Neural crest cell (in vitro differentiated cells): ENCODE measurements around the gene TULP4. TPM values are rescaled to one million over a fixed set of nuclear protein-coding genes. Genes with fewer than 3 reads are reported as not detected.

Experiments
- DNase-seq: peaks from one replicate; pipeline ENCODE4 v3.0.0; 2021; ENCODE audit warnings: low read depth, mixed read lengths, low spot score
- H3K27ac Mint-ChIP-seq: one replicate; pipeline ENCODE4 v1.8.0; 2021; ENCODE audit warnings: mild to moderate bottlenecking, mixed read lengths; ENCODE audit not compliant: unreplicated experiment
- H3K27me3 Mint-ChIP-seq: 2 replicates; pipeline ENCODE4 v1.8.0; 2021; ENCODE audit warnings: low read depth, mild to moderate bottlenecking, mixed read lengths
- H3K36me3 Mint-ChIP-seq: 2 replicates; pipeline ENCODE4 v1.8.0; 2021; ENCODE audit warnings: low read depth, mild to moderate bottlenecking, mixed read lengths
- H3K4me1 Mint-ChIP-seq: 2 replicates; pipeline ENCODE4 v1.8.0; 2021; ENCODE audit warnings: mixed read lengths
- H3K4me3 Mint-ChIP-seq: one replicate; pipeline ENCODE4 v1.8.0; 2021; ENCODE audit warnings: mild to moderate bottlenecking, mixed read lengths
- H3K9me3 Mint-ChIP-seq: 2 replicates; pipeline ENCODE4 v1.8.0; 2021; ENCODE audit warnings: mixed read lengths
- total RNA-seq: library from RNA; stranded (reverse); gene quantifications from 2 replicates; pipeline ENCODE4 v1.2.1, GENCODE V29; 2021
- TF ChIP-seq, protein P1 (sequence below): fragments of 200-600 bp; sonication (generic); conservative IDR thresholded peaks from 2 replicates; pipeline ENCODE4 v1.5.0; 2021; ENCODE audit warnings: antibody characterized with exemption, mild to moderate bottlenecking

TULP4 gene
- total RNA-seq, 1 donor from 2014 or later = 115 TPM

GRCh38 chr6:158418501-158418900 is 106.2 kb downstream of the TULP4 start:
- TF ChIP-seq, protein P1, sequence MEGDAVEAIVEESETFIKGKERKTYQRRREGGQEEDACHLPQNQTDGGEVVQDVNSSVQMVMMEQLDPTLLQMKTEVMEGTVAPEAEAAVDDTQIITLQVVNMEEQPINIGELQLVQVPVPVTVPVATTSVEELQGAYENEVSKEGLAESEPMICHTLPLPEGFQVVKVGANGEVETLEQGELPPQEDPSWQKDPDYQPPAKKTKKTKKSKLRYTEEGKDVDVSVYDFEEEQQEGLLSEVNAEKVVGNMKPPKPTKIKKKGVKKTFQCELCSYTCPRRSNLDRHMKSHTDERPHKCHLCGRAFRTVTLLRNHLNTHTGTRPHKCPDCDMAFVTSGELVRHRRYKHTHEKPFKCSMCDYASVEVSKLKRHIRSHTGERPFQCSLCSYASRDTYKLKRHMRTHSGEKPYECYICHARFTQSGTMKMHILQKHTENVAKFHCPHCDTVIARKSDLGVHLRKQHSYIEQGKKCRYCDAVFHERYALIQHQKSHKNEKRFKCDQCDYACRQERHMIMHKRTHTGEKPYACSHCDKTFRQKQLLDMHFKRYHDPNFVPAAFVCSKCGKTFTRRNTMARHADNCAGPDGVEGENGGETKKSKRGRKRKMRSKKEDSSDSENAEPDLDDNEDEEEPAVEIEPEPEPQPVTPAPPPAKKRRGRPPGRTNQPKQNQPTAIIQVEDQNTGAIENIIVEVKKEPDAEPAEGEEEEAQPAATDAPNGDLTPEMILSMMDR = no peak
- DNase-seq = no peak
- Mint-ChIP-seq H3K27ac (no peak overlapping the region), H3K4me3 (no peak overlapping the region), H3K36me3 (peaks cover 38% of the 10 kb centered on the region), H3K27me3 (no peaks in the 10 kb centered on the region), H3K9me3 (peaks cover 2% of the 10 kb centered on the region), H3K4me1 (peaks cover 10% of the 10 kb centered on the region)

- Mint-ChIP-seq H3K4me1 (peaks cover 10% of the 10 kb centered on the region), H3K9me3 (peaks cover 2% of the 10 kb centered on the region), H3K36me3 (peaks cover 42% of the 10 kb centered on the region), H3K27ac (no peak overlapping the region), H3K27me3 (no peaks in the 10 kb centered on the region), H3K4me3 (no peak overlapping the region)
- no peak for DNase-seq
- TF ChIP-seq, protein P1 = no peak
Measured at GRCh38 chr6:158419339-158419909, 107.2 kb downstream of the TULP4 start.

DNA sequence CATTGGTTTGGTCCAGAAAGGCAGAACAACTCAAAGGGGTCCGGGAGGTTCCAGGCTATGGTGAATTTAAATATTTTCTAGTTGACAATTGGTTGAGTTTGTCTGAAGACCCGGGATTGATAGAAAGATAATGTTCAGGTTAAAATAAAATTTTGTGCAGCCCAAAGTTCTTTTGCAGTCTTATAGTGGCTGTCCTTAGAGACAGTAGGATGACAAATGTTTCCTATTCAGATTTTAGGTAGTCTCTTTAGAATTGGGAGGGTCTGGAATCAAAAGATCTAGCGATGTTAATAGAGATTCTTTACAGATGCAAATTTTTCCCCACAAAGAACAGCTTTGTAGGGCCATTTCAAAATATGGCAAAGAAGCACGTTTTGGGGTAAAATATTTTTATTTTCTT is 109.1 kb downstream of the TULP4 start:
- H3K27me3 Mint-ChIP-seq = no peaks in the 10 kb centered on the region
- H3K4me1 Mint-ChIP-seq = peaks cover 10% of the 10 kb centered on the region
- peaks cover 7% of the 10 kb centered on the region for H3K9me3 Mint-ChIP-seq
- no peak overlapping the region for H3K27ac Mint-ChIP-seq
- H3K4me3 Mint-ChIP-seq = no peak overlapping the region
- DNase-seq = no peak
- peaks cover 42% of the 10 kb centered on the region for H3K36me3 Mint-ChIP-seq
- TF ChIP-seq, protein P1 = no peak

GRCh38 chr6:158422629-158423238 is 110.5 kb downstream of the TULP4 start:
- H3K4me1 Mint-ChIP-seq = no peaks in the 10 kb centered on the region
- TF ChIP-seq, protein P1 = no peak
- no peaks in the 10 kb centered on the region for H3K27me3 Mint-ChIP-seq
- peaks cover 44% of the 10 kb centered on the region for H3K36me3 Mint-ChIP-seq
- no peak overlapping the region for H3K27ac Mint-ChIP-seq
- no peak overlapping the region for H3K4me3 Mint-ChIP-seq
- DNase-seq = no peak
- peaks cover 7% of the 10 kb centered on the region for H3K9me3 Mint-ChIP-seq

- H3K36me3 Mint-ChIP-seq = peaks cover 28% of the 10 kb centered on the region
- DNase-seq = no peak
- H3K4me3 Mint-ChIP-seq = no peak overlapping the region
- H3K9me3 Mint-ChIP-seq = peaks cover 5% of the 10 kb centered on the region
- H3K27ac Mint-ChIP-seq = peak overlapping the region; percentile 16
- H3K27me3 Mint-ChIP-seq = no peaks in the 10 kb centered on the region
- H3K4me1 Mint-ChIP-seq = no peaks in the 10 kb centered on the region
- TF ChIP-seq, protein P1 = no peak
Measured at GRCh38 chr6:158431036-158431435, 118.8 kb downstream of the TULP4 start.
